Measurements from ENCODE around the gene CEP152.

GRCh38 chr15:48766196-48766595 lies 44.7 kb downstream of the CEP152 start:
- TF ChIP-seq CTCF (IDR thresholded peaks at IDR 0.05; ENCODE audit: insufficient read depth, low read length) = no peak
- no peak for TF ChIP-seq POLR2AphosphoS5 (IDR thresholded peaks at IDR 0.05; ENCODE audit: low read depth)
- TF ChIP-seq GABPA (IDR thresholded peaks at IDR 0.05; ENCODE audit: low read depth) = no peak
